AG09319 (cell line): Measurements from ENCODE around the gene LYVE1.

Experiments
- DNase-seq: peaks from one replicate; pipeline ENCODE4 v3.0.0-alpha.2; 2010; ENCODE audit warnings: low read depth; ENCODE audit errors: extremely low read depth
- CTCF ChIP-seq: IDR thresholded peaks from 2 replicates; pipeline ENCODE4 v1.5.1; 2011; ENCODE audit warnings: low read depth, mild to moderate bottlenecking, inconsistent platforms, low read length, moderate library complexity

The LYVE1 gene

GRCh38 chr11:10544491-10545465, 23.7 kb downstream of the LYVE1 start:
- TF ChIP-seq CTCF, result no peak
- DNase-seq, result no peak

- no peak for DNase-seq
- TF ChIP-seq CTCF, result no peak
Measured at GRCh38 chr11:10543782-10544181, 24.7 kb downstream of the LYVE1 start.

GRCh38 chr11:10542776-10543175, 25.7 kb downstream of the LYVE1 start:
- no peak for TF ChIP-seq CTCF

GRCh38 chr11:10541561-10541930, 26.9 kb downstream of the LYVE1 start:
- TF ChIP-seq CTCF, result no peak
- no peak for DNase-seq

More at GRCh38 chr11:10542776-10543175, 25.7 kb downstream of the LYVE1 start:
- no peak for DNase-seq

- peak; percentile 78 for TF ChIP-seq CTCF
- peak; percentile 68 for DNase-seq
Measured at GRCh38 chr11:10540915-10541560, 27.4 kb downstream of the LYVE1 start, which contains the start of gene RNF141. Gene RNF141 (minus strand): TSS chr11:10541187. CDS start chr11:10534158, 7,029 bp downstream.

GRCh38 chr11:10540546-10540914, 27.9 kb downstream of the LYVE1 start:
- no peak for DNase-seq
- TF ChIP-seq CTCF, result no peak; the same call in 1 of the 2 replicates

- no peak for DNase-seq
- TF ChIP-seq CTCF, result no peak
Measured at GRCh38 chr11:10539339-10539738, 29.1 kb downstream of the LYVE1 start.
